Choroid plexus epithelial cell (primary cell): ENCODE data around the gene INPP5A.
A peak's percentile ranks its signal among the peaks of the same experiment; 100 is the strongest.

Experiments used
- DNase-seq: peaks from one replicate; pipeline ENCODE4 v3.0.0-alpha.2; 2010; ENCODE audit warnings: low read depth
- H3K4me3 ChIP-seq: 2 replicates; pipeline ENCODE4 v1.5.1; 2011; ENCODE audit warnings: low read depth, mild to moderate bottlenecking, control low read depth, low read length, moderate library complexity
- TF ChIP-seq, protein P1 (sequence below): conservative IDR thresholded peaks from 2 replicates; pipeline ENCODE4 v1.5.1; 2011; ENCODE audit warnings: low read depth, mild to moderate bottlenecking, control low read depth, inconsistent platforms, low read length, moderate library complexity

The INPP5A gene

DNA sequence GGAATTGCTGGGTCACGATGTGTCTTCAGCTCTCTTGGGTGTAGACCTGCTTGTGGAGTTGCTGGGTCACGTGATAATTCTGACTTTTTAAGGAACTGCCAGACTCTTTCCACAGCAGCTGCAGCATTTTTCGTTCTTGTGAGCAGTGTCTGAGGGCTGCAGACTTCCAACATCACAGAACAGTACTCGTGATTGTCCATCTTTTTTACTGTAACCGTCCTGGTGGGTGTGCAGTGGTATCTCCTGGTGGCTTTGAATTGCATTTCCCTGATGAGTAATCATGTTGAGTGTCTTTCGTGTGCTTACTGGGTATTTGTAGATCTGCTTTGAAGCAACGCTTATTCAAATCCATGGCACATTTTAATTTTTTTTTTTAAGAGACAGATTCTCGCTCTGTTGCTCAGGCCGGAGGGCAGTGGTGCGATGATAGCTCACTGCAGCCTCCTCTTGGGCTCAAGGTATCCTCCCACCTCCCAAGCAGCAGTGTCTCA lies 22.7 kb downstream of the INPP5A start:
- H3K4me3 ChIP-seq = no peak overlapping the region
- TF ChIP-seq, protein P1, sequence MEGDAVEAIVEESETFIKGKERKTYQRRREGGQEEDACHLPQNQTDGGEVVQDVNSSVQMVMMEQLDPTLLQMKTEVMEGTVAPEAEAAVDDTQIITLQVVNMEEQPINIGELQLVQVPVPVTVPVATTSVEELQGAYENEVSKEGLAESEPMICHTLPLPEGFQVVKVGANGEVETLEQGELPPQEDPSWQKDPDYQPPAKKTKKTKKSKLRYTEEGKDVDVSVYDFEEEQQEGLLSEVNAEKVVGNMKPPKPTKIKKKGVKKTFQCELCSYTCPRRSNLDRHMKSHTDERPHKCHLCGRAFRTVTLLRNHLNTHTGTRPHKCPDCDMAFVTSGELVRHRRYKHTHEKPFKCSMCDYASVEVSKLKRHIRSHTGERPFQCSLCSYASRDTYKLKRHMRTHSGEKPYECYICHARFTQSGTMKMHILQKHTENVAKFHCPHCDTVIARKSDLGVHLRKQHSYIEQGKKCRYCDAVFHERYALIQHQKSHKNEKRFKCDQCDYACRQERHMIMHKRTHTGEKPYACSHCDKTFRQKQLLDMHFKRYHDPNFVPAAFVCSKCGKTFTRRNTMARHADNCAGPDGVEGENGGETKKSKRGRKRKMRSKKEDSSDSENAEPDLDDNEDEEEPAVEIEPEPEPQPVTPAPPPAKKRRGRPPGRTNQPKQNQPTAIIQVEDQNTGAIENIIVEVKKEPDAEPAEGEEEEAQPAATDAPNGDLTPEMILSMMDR = no peak
- DNase-seq = peak; percentile 24

- TF ChIP-seq, protein P1 = no peak
- H3K4me3 ChIP-seq = no peak overlapping the region
- no peak for DNase-seq
Observed at GRCh38 chr10:132562177-132562915, 24.8 kb downstream of the INPP5A start.

- DNase-seq = no peak
- no peak overlapping the region for H3K4me3 ChIP-seq
- TF ChIP-seq, protein P1 = no peak
Observed at GRCh38 chr10:132562916-132563456, 25.4 kb downstream of the INPP5A start.

- no peak overlapping the region for H3K4me3 ChIP-seq
- no peak for DNase-seq
- TF ChIP-seq, protein P1 = no peak
Observed at GRCh38 chr10:132563485-132564248, 26.1 kb downstream of the INPP5A start.

GRCh38 chr10:132564249-132564605 lies 26.6 kb downstream of the INPP5A start:
- no peak for DNase-seq
- TF ChIP-seq, protein P1 = no peak
- no peak overlapping the region for H3K4me3 ChIP-seq

DNA sequence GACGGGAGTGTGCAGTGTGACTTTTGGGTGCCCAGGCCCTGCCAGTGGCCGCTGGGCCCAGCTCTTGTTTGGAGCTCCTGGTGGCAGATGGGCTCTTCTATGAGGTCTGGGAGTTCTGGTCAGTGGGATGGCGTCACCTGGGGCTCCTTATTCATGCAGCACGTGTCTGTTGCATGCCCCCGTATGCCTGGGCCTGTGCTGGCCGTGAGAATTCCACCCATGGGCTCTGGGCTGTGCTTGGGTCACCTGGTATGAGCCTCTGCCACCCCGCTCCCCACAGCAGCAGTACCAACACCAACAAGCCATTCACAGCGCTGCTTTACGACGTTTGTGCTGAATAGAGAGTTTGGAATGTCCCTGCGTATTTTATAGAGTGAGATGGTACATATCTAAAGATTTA lies 27.1 kb downstream of the INPP5A start:
- TF ChIP-seq, protein P1 = no peak
- DNase-seq = no peak
- no peak overlapping the region for H3K4me3 ChIP-seq
